B cell (primary cell): Measurements from ENCODE around the gene KDM4E. TPM values are rescaled to one million over a fixed set of nuclear protein-coding genes. Genes with fewer than 3 reads are reported as not detected.
A peak's percentile ranks its signal among the peaks of the same experiment; 100 is the strongest.

Experiments used
- ATAC-seq: fragments of 200-7000 bp; cut with Tn5 transposase; one replicate; pipeline ENCODE4 v1.10.0; 2021; ENCODE audit warnings: low read depth, mild to moderate bottlenecking, moderate number of reproducible peaks, moderate library complexity
- CTCF ChIA-PET: fragments of 350-600 bp; sonication (Branson Sonifier 250); formaldehyde crosslinking; loops from one replicate; lab custom pipeline; 2021; ENCODE audit warnings: antibody characterized with exemption, inconsistent platforms; lab: Charles Lee
- POLR2A ChIA-PET: fragments of 350-600 bp; sonication (Branson Sonifier 250); formaldehyde crosslinking; loops from one replicate; lab custom pipeline; 2021; ENCODE audit warnings: antibody characterized with exemption; lab: Charles Lee
- DNase-seq: peaks from one replicate; pipeline ENCODE4 v3.0.0; 2013
- H2AFZ ChIP-seq: 2 replicates; pipeline ENCODE4 v1.6.1; 2012; ENCODE audit warnings: mild to moderate bottlenecking, low read depth, low read length; ENCODE audit not compliant: insufficient read depth, poor library complexity, severe bottlenecking
- H3K27ac ChIP-seq, 2 donors: 1 replicate in 1 of 2; 2 replicates in 1 of 2; pipeline ENCODE4 v1.5.1; 2012 to 2013; ENCODE audit warnings: low read length in 2 of 2, mild to moderate bottlenecking in 2 of 2, moderate library complexity in 1 of 2
- H3K27me3 ChIP-seq, 4 experiments: fragments of 200-600 bp in 1 of 4; sonication (generic) in 1 of 4; replicated peaks in 1 of 4; 1 replicate in 2 of 4; 2 replicates in 2 of 4; pipeline versions ENCODE4 v1.6.1 to v1.7.0; 2013 to 2016; ENCODE audit warnings: low read length in 3 of 4, mild to moderate bottlenecking in 2 of 4, mixed read lengths in 1 of 4, moderate library complexity in 1 of 4; ENCODE audit not compliant: insufficient read depth in 4 of 4, control insufficient read depth in 3 of 4; ENCODE audit errors: control extremely low read depth in 1 of 4
- H3K36me3 ChIP-seq, 2 experiments: replicated peaks in 1 of 2; 1 replicate in 1 of 2; 2 replicates in 1 of 2; pipeline versions ENCODE4 v1.6.1 to v1.7.1; 2013; ENCODE audit warnings: low read length in 1 of 2; ENCODE audit not compliant: insufficient read depth in 2 of 2, control insufficient read depth in 1 of 2; ENCODE audit errors: control extremely low read depth in 1 of 2, extremely low read depth in 1 of 2
- H3K4me1 ChIP-seq, 2 donors: fragments of 200-600 bp in 1 of 2; sonication (generic) in 1 of 2; 1 replicate in 1 of 2; 2 replicates in 1 of 2; pipeline versions ENCODE4 v1.5.1 to v1.6.1; 2013 to 2017; ENCODE audit warnings: low read length in 2 of 2; ENCODE audit not compliant: control insufficient read depth in 2 of 2, insufficient read depth in 2 of 2
- H3K4me2 ChIP-seq: replicated peaks from 2 replicates; pipeline ENCODE3; 2012; ENCODE audit warnings: mild to moderate bottlenecking, low read depth, low read length; ENCODE audit not compliant: poor library complexity, severe bottlenecking
- H3K4me3 ChIP-seq, 5 experiments: fragments of 200-600 bp in 1 of 5; sonication (generic) in 1 of 5; 1 replicate in 3 of 5; 2 replicates in 2 of 5; pipeline versions ENCODE4 v1.5.1 to v1.7.0; 2011 to 2016; ENCODE audit warnings: low read length in 4 of 5, mild to moderate bottlenecking in 4 of 5, low read depth in 2 of 5, control low read depth in 1 of 5, moderate library complexity in 1 of 5; ENCODE audit not compliant: insufficient read depth in 1 of 5; ENCODE audit errors: control extremely low read depth in 1 of 5, extremely low read depth in 1 of 5
- H3K79me2 ChIP-seq: fragments of 200-600 bp; sonication (generic); one replicate; pipeline ENCODE4 v1.6.0; 2016; ENCODE audit warnings: low read length; ENCODE audit not compliant: control insufficient read depth, insufficient read depth
- H3K9ac ChIP-seq: fragments of 200-600 bp; sonication (generic); 2 replicates; pipeline ENCODE4 v1.6.1; 2017; ENCODE audit warnings: mild to moderate bottlenecking, low read length, moderate library complexity
- H3K9me3 ChIP-seq, 3 donors: one replicate each; pipeline versions ENCODE4 v1.6.1 to v1.7.1; 2013; ENCODE audit warnings: low read length in 2 of 3; ENCODE audit not compliant: control insufficient read depth in 2 of 3, insufficient read depth in 1 of 3; ENCODE audit errors: control extremely low read depth in 1 of 3
- H4K20me1 ChIP-seq: 2 replicates; pipeline ENCODE4 v1.6.0; 2012; ENCODE audit warnings: mild to moderate bottlenecking, low read length; ENCODE audit not compliant: insufficient read depth, control insufficient read depth, poor library complexity, severe bottlenecking
- H3K27ac Mint-ChIP-seq: one replicate; pipeline ENCODE4 v1.8.0; 2021; ENCODE audit warnings: mixed read lengths
- H3K27me3 Mint-ChIP-seq: one replicate; pipeline ENCODE4 v1.8.0; 2021; ENCODE audit warnings: mixed read lengths
- H3K4me1 Mint-ChIP-seq: one replicate; pipeline ENCODE4 v1.8.0; 2021; ENCODE audit warnings: mixed read lengths
- H3K4me3 Mint-ChIP-seq: one replicate; pipeline ENCODE4 v1.8.0; 2021; ENCODE audit warnings: mixed read lengths
- H3K9me3 Mint-ChIP-seq: one replicate; pipeline ENCODE4 v1.8.0; 2022; ENCODE audit warnings: mixed read lengths; ENCODE audit not compliant: insufficient read depth
- CTCF ChIP-seq: fragments of 200-600 bp; IDR thresholded peaks from one replicate; pipeline ENCODE4 v1.8.0; 2022; ENCODE audit warnings: antibody characterized with exemption, mild to moderate bottlenecking
- EZH2 ChIP-seq: IDR thresholded peaks from 2 replicates; pipeline ENCODE4 v1.6.1; 2012; ENCODE audit warnings: borderline replicate concordance, low read depth, mild to moderate bottlenecking, moderate library complexity, low read length; ENCODE audit not compliant: insufficient read depth, poor library complexity, severe bottlenecking
- WGBS: methylation state at CpG from one replicate; pipeline ENCODE4 v1.1.5; 2013; ENCODE audit warnings: missing lambda C conversion rate; ENCODE audit not compliant: insufficient coverage; 5-methylcytosine and 5-hydroxymethylcytosine counted together
- intact Hi-C: fragments of 100-400 bp; cut with micrococcal nuclease; formaldehyde crosslinking; loops from one replicate; pipeline ENCODE4 v1.10.0; 2022
- polyA plus RNA-seq: library from polyadenylated mRNA; depleted of rRNA; stranded (reverse); fragments of >200 nt; gene quantifications from 2 replicates; pipeline ENCODE4 v1.2.3, GENCODE V29; 2012
- total RNA-seq, 2 donors: library from RNA; stranded (reverse); fragments of 120-200 nt in 1 of 2; gene quantifications; 1 replicate in 1 of 2; 2 replicates in 1 of 2; pipeline versions ENCODE4 v1.2.3 to v1.2.4, GENCODE V29; 2013 to 2022

The KDM4E gene
- total and polyA plus RNA-seq, 2 donors (not counting 1 experiment from before 2014, with no cell fraction given) = not detected

DNA sequence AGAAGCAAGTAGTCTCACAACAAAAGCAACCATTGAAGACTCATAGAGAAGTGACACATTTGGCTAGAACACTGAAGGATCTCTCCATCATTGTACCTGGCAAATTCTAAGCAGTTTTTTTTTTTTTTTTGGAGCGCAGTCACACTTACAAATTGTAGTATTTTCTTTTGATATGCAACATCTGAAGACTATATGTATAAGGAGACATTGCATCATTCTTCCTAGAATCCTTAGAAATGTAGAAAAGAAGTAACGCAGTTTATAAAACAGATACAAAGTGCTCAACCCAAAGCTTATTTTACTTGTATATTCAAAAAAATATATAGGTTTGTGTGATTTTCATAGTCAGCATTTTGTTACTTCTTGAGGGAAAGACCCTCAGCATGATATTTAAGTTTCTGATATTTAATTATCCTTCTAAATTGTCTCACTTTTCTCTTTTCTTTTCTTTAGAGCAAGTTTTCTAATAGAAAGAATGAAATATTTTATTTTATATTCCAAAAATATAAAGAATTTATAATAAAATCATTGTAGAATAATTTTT lies 31.6 kb upstream of the KDM4E start:
- Histone ChIP-seq H3K4me2 (no peak overlapping the region), H3K9ac (no peak overlapping the region), H3K27me3 (peaks cover 0 to 8% (median 2%) of the 10 kb centered on the region in 4 experiments), H3K36me3 (no peaks in the 10 kb centered on the region), H3K79me2 (no peaks in the 10 kb centered on the region), H3K4me3 (no peak overlapping the region), H4K20me1 (no peaks in the 10 kb centered on the region), H3K27ac (no peak overlapping the region), H3K9me3 (no peaks in the 10 kb centered on the region), H2AFZ (no peak overlapping the region), H3K4me1 (no peaks in the 10 kb centered on the region)
- ChIA-PET POLR2A (interaction anchor here (0.7 kb wide), 1 partner anchor 114 kb away, joined by 8 read pairs; no protein-coding TSS in a partner anchor), CTCF (no interaction called here)
- no peak overlapping the region for H3K27ac Mint-ChIP-seq
- H3K4me3 Mint-ChIP-seq = no peak overlapping the region
- intact Hi-C loops = no loop called here
- no peak for ATAC-seq
- WGBS = no CpG with 5 or more reads among the region's 2 CpGs
- no peak for TF ChIP-seq CTCF
- no peak for TF ChIP-seq EZH2
- H3K9me3 Mint-ChIP-seq = no peaks in the 10 kb centered on the region
- H3K27me3 Mint-ChIP-seq = peaks cover 5% of the 10 kb centered on the region
- no peak for DNase-seq
- H3K4me1 Mint-ChIP-seq = no peaks in the 10 kb centered on the region

DNA sequence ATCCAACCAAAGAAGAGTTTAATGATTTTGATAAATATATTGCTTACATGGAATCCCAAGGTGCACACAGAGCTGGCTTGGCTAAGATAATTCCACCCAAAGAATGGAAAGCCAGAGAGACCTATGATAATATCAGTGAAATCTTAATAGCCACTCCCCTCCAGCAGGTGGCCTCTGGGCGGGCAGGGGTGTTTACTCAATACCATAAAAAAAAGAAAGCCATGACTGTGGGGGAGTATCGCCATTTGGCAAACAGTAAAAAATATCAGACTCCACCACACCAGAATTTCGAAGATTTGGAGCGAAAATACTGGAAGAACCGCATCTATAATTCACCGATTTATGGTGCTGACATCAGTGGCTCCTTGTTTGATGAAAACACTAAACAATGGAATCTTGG lies 27.6 kb upstream of the KDM4E start:
- no peak overlapping the region for H3K9ac ChIP-seq
- no peak overlapping the region for H3K4me3 Mint-ChIP-seq
- no peaks in the 10 kb centered on the region for H3K9me3 Mint-ChIP-seq
- CTCF ChIA-PET = no interaction called here
- no peak overlapping the region for H2AFZ ChIP-seq
- WGBS = 96% methylated on average over 4 of the region's 6 CpGs
- no peaks in the 10 kb centered on the region for H3K79me2 ChIP-seq
- POLR2A ChIA-PET = no interaction called here
- no peak overlapping the region for H3K4me3 ChIP-seq
- H4K20me1 ChIP-seq = no peaks in the 10 kb centered on the region
- H3K27ac Mint-ChIP-seq = no peak overlapping the region
- no peak overlapping the region for H3K27ac ChIP-seq
- no peak for ATAC-seq
- H3K4me1 ChIP-seq = no peaks in the 10 kb centered on the region
- H3K4me1 Mint-ChIP-seq = no peaks in the 10 kb centered on the region
- intact Hi-C loops = no loop called here
- no peaks in the 10 kb centered on the region for H3K36me3 ChIP-seq
- no peak overlapping the region for H3K4me2 ChIP-seq
- H3K27me3 Mint-ChIP-seq = no peaks in the 10 kb centered on the region
- H3K9me3 ChIP-seq = no peaks in the 10 kb centered on the region
- no peaks in the 10 kb centered on the region for H3K27me3 ChIP-seq
- TF ChIP-seq CTCF (peak; percentile 16), EZH2 (no peak)
- DNase-seq = no peak
